ENCODE results near the gene C3orf22. TPM values are rescaled to one million over a fixed set of nuclear protein-coding genes. Genes with fewer than 3 reads are reported as not detected.

C3orf22 gene
- total and polyA plus RNA-seq, 2 experiments from 2014 or later, result not detected

GRCh38 chr3:126543457-126544061 lies 15.2 kb downstream of the C3orf22 start:
- Histone ChIP-seq H3K36me3 (ENCODE audit: low read depth) (no peaks in the 10 kb centered on the region), H3K9me2 (ENCODE audit: insufficient read depth) (no peaks in the 10 kb centered on the region), H3K27ac (no peak overlapping the region), H3F3A (ENCODE audit: insufficient read depth) (peaks cover 22% of the 10 kb centered on the region), H4K20me1 (ENCODE audit: insufficient read depth) (no peaks in the 10 kb centered on the region), H3K4me1 (ENCODE audit: insufficient read depth) (peaks cover 12% of the 10 kb centered on the region), H3K9me3 (ENCODE audit: low read depth) (no peaks in the 10 kb centered on the region), H3K79me2 (ENCODE audit: insufficient read depth) (no peaks in the 10 kb centered on the region), H3K4me3 (no peak overlapping the region), H3K4me2 (ENCODE audit: unreplicated experiment) (no peak overlapping the region), H3K27me3 (replicated peaks; ENCODE audit: insufficient read depth) (no peaks in the 10 kb centered on the region), H2AFZ (no peak overlapping the region), H3K9ac (no peak overlapping the region)
- WGBS, 2 experiments (ENCODE audit: low coverage in 1 of 2, low lambda C conversion rate in 2 of 2, missing lambda C conversion rate in 2 of 2), result 89 to 98% methylated on average over 2 of the region's 2 CpGs
- in situ Hi-C loops (cut with MboI), result no loop called here
- no peak for TF ChIP-seq EZH2 (IDR thresholded peaks at IDR 0.05; ENCODE audit: insufficient read depth, poor library complexity, severe bottlenecking)
- no peak for TF ChIP-seq EZH2phosphoT487 (IDR thresholded peaks at IDR 0.05; ENCODE audit: insufficient read depth, low read depth)
- DNase-seq, result no peak

DNA sequence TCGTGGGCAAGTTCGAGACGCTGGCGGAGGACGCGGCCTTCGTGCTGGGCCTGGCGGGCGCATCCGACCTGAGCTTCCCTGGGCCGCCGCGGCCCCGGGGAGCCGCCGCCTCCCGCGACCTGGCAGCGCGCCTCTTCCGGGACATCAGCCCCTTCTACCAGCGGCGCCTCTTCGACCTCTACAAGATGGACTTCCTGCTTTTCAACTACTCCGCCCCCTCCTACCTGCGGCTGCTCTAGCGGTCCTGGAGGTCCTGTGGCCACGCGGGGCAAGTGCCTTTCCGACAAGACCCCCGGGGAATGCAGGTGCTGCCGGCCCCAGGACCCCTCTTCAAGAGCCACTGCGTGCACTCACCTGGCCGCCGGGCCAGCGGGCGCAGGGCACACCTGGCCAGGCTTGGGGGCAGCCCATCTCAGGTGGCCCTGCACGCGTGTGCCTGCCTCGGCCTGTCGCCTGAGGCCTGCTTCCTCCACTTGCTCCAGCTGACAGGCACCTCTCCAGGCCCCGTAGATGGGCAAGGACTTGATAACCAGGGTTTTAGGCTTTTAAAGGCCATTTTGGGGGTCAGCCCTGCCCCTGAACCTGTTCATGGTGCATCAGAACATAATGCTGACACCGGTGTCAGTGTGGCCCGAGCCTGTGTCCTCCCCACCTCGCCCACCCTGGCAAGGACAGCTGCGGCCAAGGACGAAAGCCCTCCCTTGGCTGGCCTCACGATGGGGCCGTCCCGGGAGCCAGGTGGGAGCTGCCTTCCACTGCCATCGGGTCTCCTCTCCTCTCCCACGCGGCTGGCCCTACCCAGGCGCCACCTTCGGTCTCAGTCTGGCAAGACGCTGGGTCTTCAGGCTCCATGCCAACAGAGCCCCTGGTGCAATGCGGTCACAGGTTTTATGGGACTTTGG lies 16.1 kb downstream of the C3orf22 start:
- TF ChIP-seq EZH2 (IDR thresholded peaks at IDR 0.05; ENCODE audit: insufficient read depth, poor library complexity, severe bottlenecking), result no peak
- no peak for TF ChIP-seq EZH2phosphoT487 (IDR thresholded peaks at IDR 0.05; ENCODE audit: insufficient read depth, low read depth)
- H3K9me2 ChIP-seq (ENCODE audit: insufficient read depth), result no peaks in the 10 kb centered on the region
- no peak overlapping the region for H3K4me2 ChIP-seq (ENCODE audit: unreplicated experiment)
- in situ Hi-C loops (cut with MboI), result no loop called here
- no peaks in the 10 kb centered on the region for H4K20me1 ChIP-seq (ENCODE audit: insufficient read depth)
- H2AFZ ChIP-seq, result no peak overlapping the region
- peaks cover 22% of the 10 kb centered on the region for H3F3A ChIP-seq (ENCODE audit: insufficient read depth)
- H3K27me3 ChIP-seq (replicated peaks; ENCODE audit: insufficient read depth), result no peaks in the 10 kb centered on the region
- H3K9ac ChIP-seq, result no peak overlapping the region
- no peak overlapping the region for H3K4me3 ChIP-seq
- DNase-seq, result no peak
- H3K4me1 ChIP-seq (ENCODE audit: insufficient read depth), result peaks cover 12% of the 10 kb centered on the region
- no peaks in the 10 kb centered on the region for H3K36me3 ChIP-seq (ENCODE audit: low read depth)
- no peaks in the 10 kb centered on the region for H3K9me3 ChIP-seq (ENCODE audit: low read depth)
- no peaks in the 10 kb centered on the region for H3K79me2 ChIP-seq (ENCODE audit: insufficient read depth)
- WGBS, 2 experiments (ENCODE audit: low coverage in 1 of 2, low lambda C conversion rate in 2 of 2, missing lambda C conversion rate in 2 of 2), result 88 to 90% methylated on average over 47 to 57 of the region's 57 CpGs
- H3K27ac ChIP-seq, result no peak overlapping the region

GRCh38 chr3:126541628-126542339 lies 16.9 kb downstream of the C3orf22 start:
- WGBS, 2 experiments (ENCODE audit: low coverage in 1 of 2, low lambda C conversion rate in 2 of 2, missing lambda C conversion rate in 2 of 2), result 70 to 72% methylated on average over 79 to 98 of the region's 101 CpGs
- Histone ChIP-seq H4K20me1 (ENCODE audit: insufficient read depth) (no peaks in the 10 kb centered on the region), H3K4me2 (ENCODE audit: unreplicated experiment) (no peak overlapping the region), H3K36me3 (ENCODE audit: low read depth) (no peaks in the 10 kb centered on the region), H3F3A (ENCODE audit: insufficient read depth) (peaks cover 22% of the 10 kb centered on the region), H3K9me3 (ENCODE audit: low read depth) (no peaks in the 10 kb centered on the region), H3K9ac (no peak overlapping the region), H3K79me2 (ENCODE audit: insufficient read depth) (no peaks in the 10 kb centered on the region), H3K27ac (no peak overlapping the region), H3K27me3 (replicated peaks; ENCODE audit: insufficient read depth) (no peaks in the 10 kb centered on the region), H3K9me2 (ENCODE audit: insufficient read depth) (no peaks in the 10 kb centered on the region), H3K4me3 (no peak overlapping the region), H3K4me1 (ENCODE audit: insufficient read depth) (peaks cover 12% of the 10 kb centered on the region), H2AFZ (no peak overlapping the region)
- TF ChIP-seq EZH2phosphoT487 (IDR thresholded peaks at IDR 0.05; ENCODE audit: insufficient read depth, low read depth), result no peak
- TF ChIP-seq EZH2 (IDR thresholded peaks at IDR 0.05; ENCODE audit: insufficient read depth, poor library complexity, severe bottlenecking), result no peak
- DNase-seq, result no peak
- in situ Hi-C loops (cut with MboI), result no loop called here

DNA sequence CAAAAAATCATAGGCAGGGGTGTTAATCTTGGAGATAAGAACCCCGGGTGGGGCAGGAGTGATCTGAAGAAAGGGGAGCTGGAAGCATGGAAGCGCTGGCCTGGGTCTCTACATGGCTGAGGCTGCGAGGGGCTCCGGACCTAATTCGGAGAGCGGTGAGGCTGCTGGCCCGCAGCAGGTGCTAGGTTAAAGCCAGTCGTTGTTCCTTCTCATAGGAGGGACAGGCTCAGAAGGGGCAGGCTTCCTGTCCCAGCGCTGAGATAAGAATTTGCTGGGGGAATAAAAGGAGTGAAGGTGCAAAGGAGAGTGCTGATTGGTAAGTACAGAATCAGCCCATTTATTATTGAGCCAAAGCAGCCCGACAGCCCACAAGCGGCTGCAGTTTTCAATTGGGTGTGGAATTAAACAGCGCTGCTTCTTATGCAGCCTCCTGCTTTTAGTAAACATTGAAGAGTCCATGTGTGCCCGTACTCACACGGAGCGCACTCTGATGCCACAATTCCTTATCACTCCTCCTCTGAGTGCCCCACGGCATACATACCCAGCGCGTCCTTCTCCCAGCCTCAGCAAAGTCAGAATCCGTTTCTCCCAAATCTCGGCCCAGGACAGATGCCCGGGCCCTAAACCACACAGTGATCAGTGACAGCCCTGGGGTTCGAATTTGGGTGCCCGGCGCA lies 17.6 kb downstream of the C3orf22 start:
- H3K4me3 ChIP-seq, result no peak overlapping the region
- no peak overlapping the region for H3K9ac ChIP-seq
- 85 to 86% methylated on average over 24 of the region's 24 CpGs for WGBS, 2 experiments (ENCODE audit: low coverage in 1 of 2, low lambda C conversion rate in 2 of 2, missing lambda C conversion rate in 2 of 2)
- H3K9me2 ChIP-seq (ENCODE audit: insufficient read depth), result no peaks in the 10 kb centered on the region
- H3K27me3 ChIP-seq (replicated peaks; ENCODE audit: insufficient read depth), result no peaks in the 10 kb centered on the region
- H3K36me3 ChIP-seq (ENCODE audit: low read depth), result no peaks in the 10 kb centered on the region
- no peak for DNase-seq
- no peaks in the 10 kb centered on the region for H4K20me1 ChIP-seq (ENCODE audit: insufficient read depth)
- H3K79me2 ChIP-seq (ENCODE audit: insufficient read depth), result no peaks in the 10 kb centered on the region
- no peak overlapping the region for H2AFZ ChIP-seq
- H3K4me1 ChIP-seq (ENCODE audit: insufficient read depth), result peaks cover 12% of the 10 kb centered on the region
- H3K9me3 ChIP-seq (ENCODE audit: low read depth), result no peaks in the 10 kb centered on the region
- TF ChIP-seq EZH2phosphoT487 (IDR thresholded peaks at IDR 0.05; ENCODE audit: insufficient read depth, low read depth) (no peak), EZH2 (IDR thresholded peaks at IDR 0.05; ENCODE audit: insufficient read depth, poor library complexity, severe bottlenecking) (no peak)
- in situ Hi-C loops (cut with MboI), result no loop called here
- peaks cover 22% of the 10 kb centered on the region for H3F3A ChIP-seq (ENCODE audit: insufficient read depth)
- peak overlapping the region; percentile 11 for H3K4me2 ChIP-seq (ENCODE audit: unreplicated experiment)
- H3K27ac ChIP-seq, result peak overlapping the region; percentile 37
